GM12892 (cell line): ENCODE results near the gene MKRN1.
"Not testable (repeated sequence)": the region's sequence is repeated elsewhere in the genome, so short reads cannot be mapped to it uniquely, and the experiment has no call there.

Experiments used
- POLR2A ChIP-seq: IDR thresholded peaks from 2 replicates; pipeline ENCODE4 v1.6.1; 2011; ENCODE audit warnings: low read depth, low read length, control low read depth
- POLR2AphosphoS5 ChIP-seq: IDR thresholded peaks from 2 replicates; pipeline ENCODE4 v1.6.1; 2011; ENCODE audit warnings: low read depth, low read length, control low read depth
- TAF1 ChIP-seq: IDR thresholded peaks from 2 replicates; pipeline ENCODE4 v1.6.1; 2011; ENCODE audit warnings: low read depth, mild to moderate bottlenecking, control low read depth, low read length, borderline replicate concordance

- not testable (repeated sequence) for TF ChIP-seq POLR2A, POLR2AphosphoS5, TAF1
Observed at GRCh38 chr7:140453785-140454656, 25.3 kb downstream of the MKRN1 start.
